ENCODE measurements around the gene B9D2.
"Not testable (repeated sequence)": the region's sequence is repeated elsewhere in the genome, so short reads cannot be mapped to it uniquely, and the experiment has no call there.

B9D2 gene

GRCh38 chr19:41355035-41355434, 8.9 kb downstream of the B9D2 start:
- DNase-seq (ENCODE audit: low read depth in 3 of 3): no peak

DNA sequence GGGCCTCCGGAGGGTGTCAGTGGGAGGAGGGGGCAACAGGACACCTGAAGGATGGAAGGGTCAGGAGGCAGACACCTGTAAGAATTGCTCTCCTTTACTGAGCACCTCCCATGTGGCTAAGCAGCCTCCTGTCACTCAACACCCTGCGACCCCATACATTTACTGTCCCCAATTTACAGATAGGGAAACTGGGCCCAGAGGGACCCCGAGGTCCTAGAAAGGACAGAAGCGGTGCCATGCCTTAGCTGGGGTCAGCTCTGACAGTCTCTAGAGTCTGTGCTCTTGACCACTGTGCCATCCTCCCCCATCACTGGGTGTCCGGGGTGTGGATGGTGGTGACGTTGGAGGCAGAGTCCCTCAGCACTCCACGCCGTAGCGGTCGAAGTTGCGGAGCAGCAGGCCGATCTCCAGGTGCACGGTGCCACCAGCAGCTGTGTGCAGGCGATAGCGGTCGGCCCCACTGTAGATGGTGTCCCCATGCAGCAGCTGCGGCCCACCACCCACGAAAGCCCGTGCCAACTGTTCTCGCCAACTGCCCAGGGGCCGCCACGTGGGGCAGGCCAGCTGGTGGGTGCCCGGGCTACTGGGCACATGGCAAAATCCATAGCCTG, 9.5 kb downstream of the B9D2 start:
- DNase-seq (ENCODE audit: low read depth in 3 of 3): no peak

GRCh38 chr19:41353466-41354342, 10.2 kb downstream of the B9D2 start, which contains the start of gene TGFB1:
TSS of gene TGFB1 (minus strand) at chr19:41353922. CDS start at chr19:41353044, 878 bp downstream.
- DNase-seq (ENCODE audit: low read depth in 3 of 3): peak; percentile 79 to 88 (median 80)

DNA sequence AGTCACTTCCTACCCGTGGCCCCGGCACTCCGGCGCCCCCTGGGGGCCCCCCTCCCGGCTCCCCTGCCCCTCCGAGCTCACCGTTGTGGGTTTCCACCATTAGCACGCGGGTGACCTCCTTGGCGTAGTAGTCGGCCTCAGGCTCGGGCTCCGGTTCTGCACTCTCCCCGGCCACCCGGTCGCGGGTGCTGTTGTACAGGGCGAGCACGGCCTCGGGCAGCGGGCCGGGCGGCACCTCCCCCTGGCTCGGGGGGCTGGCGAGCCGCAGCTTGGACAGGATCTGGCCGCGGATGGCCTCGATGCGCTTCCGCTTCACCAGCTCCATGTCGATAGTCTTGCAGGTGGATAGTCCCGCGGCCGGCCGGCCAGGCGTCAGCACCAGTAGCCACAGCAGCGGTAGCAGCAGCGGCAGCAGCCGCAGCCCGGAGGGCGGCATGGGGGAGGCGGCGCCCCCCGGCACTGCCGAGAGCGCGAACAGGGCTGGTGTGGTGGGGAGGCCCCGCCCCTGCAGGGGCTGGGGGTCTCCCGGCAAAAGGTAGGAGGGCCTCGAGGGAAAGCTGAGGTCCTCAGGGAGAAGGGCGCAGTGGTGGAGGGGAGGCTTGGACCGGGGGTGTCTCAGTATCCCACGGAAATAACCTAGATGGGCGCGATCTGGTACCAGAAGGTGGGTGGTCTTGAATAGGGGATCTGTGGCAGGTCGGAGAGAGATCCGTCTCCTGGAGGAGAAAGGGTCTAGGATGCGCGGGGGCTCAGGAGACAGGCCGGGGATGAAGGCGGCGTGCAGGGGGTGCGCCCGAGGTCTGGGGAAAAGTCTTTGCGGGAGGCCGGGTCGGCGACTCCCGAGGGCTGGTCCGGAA, 11.1 kb downstream of the B9D2 start:
- peak; percentile 57 to 78 (median 63) for DNase-seq (ENCODE audit: low read depth in 3 of 3)

- DNase-seq (ENCODE audit: low read depth in 3 of 3): no peak
These were observed 11.7 kb downstream of the B9D2 start for GRCh38 chr19:41352279-41352608.

DNA sequence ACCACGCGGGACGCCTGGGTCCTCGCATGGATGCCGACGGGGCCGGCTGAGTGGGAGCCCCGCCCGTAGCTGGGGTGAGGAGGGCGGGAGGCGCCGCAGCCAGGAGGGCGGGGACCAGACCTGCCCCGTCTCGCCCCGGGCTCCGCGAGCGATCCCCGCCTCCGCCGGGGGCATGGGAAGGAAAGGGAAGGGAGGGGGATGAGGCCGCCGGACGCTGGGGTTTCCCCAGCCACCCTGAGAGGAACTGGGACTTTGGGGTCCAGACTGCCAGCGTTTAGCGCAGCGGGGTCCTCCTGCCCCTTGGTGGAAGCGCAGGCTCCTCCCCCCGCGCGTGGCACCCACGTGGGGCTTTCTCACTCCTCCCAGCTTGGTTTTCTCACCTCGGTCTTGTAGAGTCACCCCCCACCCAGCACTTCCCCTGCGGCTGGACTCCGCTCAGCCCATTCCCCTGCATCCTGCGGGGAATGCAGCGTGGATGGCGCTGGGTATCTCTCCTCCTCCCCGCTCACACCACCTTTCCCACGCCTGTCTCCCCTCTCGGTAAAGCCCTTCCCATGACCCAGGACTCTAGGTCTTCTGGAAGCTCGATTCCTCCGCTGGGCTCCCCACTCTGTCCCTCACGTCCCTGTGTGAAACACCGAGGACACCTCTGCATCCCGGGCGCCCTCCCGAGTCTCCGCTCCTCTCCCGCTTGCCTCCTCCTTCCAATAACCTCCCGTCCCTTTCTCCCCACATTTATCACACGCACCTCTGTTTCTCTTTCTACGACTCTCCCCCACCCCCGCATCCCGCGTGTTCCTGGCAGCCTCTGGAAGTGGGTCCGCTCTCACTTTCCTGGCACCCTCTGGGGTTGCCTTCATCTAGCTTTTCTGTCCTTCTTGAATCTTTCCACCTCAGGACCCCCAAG, 12.4 kb downstream of the B9D2 start:
- DNase-seq (ENCODE audit: low read depth in 3 of 3): peak; percentile 67 to 81 (median 68)

DNA sequence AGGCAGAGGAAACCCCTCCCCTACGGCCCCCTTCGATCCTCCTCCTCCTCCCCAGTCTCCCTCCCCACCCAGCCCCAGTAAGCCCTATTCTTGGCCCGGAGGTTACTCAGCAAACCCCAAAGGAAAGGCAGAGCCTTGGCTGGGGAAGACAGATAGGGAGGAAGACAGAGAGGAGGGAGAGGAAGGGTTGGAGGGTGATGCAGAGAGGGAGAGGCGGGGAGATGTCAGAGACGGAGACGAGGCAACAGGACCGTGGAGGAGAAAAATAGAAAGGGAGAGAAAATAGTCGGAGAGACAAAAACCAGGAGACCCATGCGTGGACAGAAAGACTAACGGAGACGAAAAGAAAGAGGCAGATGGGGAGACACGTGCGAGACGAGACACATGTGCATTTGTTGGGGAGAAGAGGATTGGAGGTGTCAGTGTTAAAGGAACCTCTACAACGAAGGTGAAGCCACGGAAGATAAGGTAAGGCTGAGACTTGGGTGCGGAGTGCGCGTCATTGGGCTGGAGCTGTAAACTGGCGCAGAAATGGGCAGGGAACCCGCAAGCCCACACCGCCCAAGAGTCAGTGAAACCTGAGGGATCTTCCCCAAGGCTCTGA, 13.1 kb downstream of the B9D2 start:
- no peak for DNase-seq (ENCODE audit: low read depth in 3 of 3)

- DNase-seq (ENCODE audit: low read depth in 3 of 3): not testable (repeated sequence)
These were observed 17.0 kb downstream of the B9D2 start for GRCh38 chr19:41346916-41347315.

DNA sequence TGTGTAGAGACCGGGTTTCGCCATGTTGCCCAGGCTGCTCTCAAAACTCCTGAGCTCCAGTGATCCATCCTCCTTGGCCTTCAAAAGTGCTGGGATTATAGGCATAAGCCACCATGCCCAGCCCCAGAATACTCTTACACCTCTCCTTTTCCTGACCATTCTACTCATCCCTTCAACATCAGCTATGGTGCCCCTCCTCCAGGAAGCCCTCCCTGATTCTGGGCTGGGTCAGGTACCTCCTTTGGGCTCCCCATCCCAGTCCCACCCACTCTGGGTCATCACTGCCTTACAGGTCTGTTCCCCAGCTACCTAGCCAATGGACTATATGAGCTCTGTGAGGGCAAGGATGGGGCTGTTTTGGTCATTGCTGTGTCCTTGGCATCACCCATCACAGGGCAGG, 19.8 kb downstream of the B9D2 start:
- DNase-seq (ENCODE audit: low read depth in 3 of 3): no peak

DNA sequence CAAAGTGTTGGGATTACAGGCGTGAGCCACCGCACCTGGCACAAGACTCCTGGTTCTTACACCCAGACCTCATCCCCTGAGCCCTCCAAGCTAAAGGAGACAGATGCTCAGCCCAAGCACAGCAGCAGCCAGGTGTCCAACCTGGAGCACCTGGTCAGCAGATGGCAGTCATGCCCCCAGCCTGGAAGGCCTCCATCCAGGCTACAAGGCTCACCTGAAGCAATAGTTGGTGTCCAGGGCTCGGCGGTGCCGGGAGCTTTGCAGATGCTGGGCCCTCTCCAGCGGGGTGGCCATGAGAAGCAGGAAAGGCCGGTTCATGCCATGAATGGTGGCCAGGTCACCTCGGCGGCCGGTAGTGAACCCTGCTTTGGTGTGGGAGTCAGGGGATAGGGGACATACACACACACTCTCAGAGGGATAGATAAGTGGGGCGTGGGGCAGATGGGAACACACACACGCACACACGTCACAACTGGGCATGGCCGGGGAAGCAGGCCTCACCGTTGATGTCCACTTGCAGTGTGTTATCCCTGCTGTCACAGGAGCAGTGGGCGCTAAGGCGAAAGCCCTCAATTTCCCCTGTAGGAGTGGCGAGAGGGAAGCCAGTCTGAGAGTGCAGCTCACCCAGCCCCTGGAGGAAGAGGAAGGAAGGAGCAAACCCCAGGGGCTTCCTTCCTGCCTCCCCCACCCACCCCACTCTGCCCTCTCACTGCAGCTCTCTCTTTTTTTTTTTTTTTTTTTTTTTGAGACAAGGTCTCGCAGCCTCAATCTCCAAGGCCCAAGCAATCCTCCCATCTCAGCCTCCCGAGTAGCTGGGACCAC, 22.1 kb downstream of the B9D2 start:
- no peak for DNase-seq (ENCODE audit: low read depth in 3 of 3)

GRCh38 chr19:41339936-41340335, 24.0 kb downstream of the B9D2 start:
- no peak for DNase-seq (ENCODE audit: low read depth in 3 of 3)

DNA sequence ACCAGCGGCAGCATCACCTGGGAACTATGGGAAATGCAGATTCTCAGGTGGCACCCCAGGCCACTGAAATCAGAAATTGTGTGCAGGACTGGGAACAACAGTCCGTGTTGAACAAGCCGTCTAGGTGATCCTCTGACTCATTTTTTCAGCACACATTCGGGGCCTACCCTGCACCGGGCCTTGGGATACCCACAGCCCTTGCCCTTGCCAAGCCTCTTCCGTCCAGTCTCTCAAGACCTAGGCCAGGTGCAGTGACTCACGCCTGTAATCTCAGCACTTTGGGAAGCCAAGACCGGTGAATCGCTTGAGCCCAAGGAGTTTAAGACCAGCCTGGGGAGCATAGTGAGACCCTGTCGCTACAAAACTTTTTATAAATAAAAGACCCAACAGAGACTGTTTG, 28.5 kb downstream of the B9D2 start:
- no peak for DNase-seq (ENCODE audit: low read depth in 3 of 3)

DNA sequence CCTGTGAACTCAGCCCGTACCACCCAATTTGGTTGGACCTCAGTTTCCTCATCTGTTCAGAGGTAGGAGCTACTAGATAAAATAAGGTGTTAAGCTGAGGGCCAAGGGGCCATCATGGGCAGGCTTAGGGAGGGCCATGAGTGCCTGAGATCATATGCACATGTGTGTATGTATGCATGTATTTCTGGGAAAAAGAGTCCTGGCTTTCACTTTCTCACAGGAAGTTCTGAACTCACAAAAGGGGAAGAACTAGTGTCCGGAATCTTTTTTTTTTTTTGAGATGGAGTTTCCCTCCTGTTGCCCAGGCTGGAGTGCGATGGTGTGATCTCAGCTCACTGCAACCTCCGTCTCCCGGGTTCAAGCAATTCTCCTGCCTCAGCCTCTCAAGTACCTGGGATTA, 29.2 kb downstream of the B9D2 start:
- no peak for DNase-seq (ENCODE audit: low read depth in 3 of 3)

GRCh38 chr19:41332468-41332867, 31.5 kb downstream of the B9D2 start:
- no peak for DNase-seq (ENCODE audit: low read depth in 3 of 3)

DNA sequence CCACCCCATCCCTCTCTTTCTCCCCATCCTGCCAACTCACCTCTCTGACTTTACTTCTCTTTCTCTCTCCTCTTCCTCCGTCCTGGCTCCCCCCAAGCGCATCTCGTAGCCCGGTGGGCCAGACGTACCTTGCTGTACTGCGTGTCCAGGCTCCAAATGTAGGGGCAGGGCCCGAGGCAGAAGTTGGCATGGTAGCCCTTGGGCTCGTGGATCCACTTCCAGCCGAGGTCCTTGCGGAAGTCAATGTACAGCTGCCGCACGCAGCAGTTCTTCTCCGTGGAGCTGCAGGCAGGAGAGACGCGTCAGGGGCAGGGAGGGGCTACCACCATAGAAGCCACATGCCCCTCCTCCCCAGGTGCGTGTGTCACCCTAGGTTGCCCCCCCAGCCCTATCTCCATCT, 31.9 kb downstream of the B9D2 start:
- DNase-seq (ENCODE audit: low read depth in 3 of 3): no peak

- no peak for DNase-seq (ENCODE audit: low read depth in 3 of 3)
These were observed 32.8 kb downstream of the B9D2 start for GRCh38 chr19:41330946-41331678.

DNA sequence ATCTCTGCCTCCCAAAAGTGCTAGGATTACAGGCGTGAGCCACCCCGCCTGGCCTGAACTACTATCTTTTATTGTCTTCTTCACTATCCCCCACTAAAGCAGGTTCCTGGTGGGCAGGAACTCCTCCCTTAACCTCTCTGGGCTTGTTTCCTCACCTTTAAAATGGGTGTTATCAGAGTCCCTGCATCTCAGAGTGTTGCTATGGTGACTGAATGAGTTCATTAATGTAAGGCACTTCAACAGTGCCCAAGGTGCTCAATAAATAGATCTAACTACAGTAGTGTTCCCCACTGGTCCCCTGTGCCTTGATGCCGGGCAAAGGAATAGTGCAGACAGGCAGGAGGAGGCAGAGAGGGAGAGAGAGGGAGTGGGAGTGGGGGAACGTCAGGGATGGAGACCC, 33.5 kb downstream of the B9D2 start:
- DNase-seq (ENCODE audit: low read depth in 3 of 3): no peak

DNA sequence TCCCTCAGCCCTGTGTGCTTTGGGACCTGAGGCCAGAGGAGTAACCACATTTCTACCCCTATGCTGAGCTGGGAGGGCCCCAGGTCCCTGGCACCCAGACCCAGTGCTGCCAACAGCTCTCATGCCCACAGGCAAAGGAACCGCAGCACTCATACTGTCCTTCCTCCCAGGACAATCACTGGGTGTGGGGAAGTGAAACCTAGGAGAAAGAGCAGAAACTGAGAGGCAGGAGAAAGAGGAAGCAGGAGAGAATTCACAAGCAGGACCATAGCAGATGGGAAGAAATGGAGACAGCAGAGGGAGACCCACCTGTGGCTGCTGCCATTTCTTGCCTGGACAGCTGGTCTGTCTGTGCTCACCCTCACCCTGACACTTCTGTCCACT, 35.1 kb downstream of the B9D2 start:
- no peak for DNase-seq (ENCODE audit: low read depth in 3 of 3)

GRCh38 chr19:41328157-41328841, 35.6 kb downstream of the B9D2 start:
- DNase-seq (ENCODE audit: low read depth in 3 of 3): peak in 2 of 3 experiments; percentile 36 to 49

Data from stimulated activated CD4-positive, alpha-beta T cell treated with anti-CD3 and anti-CD28 coated beads, TNF-alpha, amount 100 ng/mL, for 24 hours (primary cell).